ENCODE measurements around the gene CAMK4.
"Not testable (repeated sequence)": the region's sequence is repeated elsewhere in the genome, so short reads cannot be mapped to it uniquely, and the experiment has no call there.

The CAMK4 gene

GRCh38 chr5:111257610-111258009 is 33.4 kb downstream of the CAMK4 start:
- not testable (repeated sequence) for DNase-seq

- no peak for DNase-seq
Observed at GRCh38 chr5:111259636-111260035, 35.5 kb downstream of the CAMK4 start.

- no peak for DNase-seq
Observed at GRCh38 chr5:111261610-111262009, 37.4 kb downstream of the CAMK4 start.

- no peak for DNase-seq
Observed at GRCh38 chr5:111262153-111262552, 38.0 kb downstream of the CAMK4 start.

- DNase-seq: no peak
Observed at GRCh38 chr5:111262815-111263214, 38.6 kb downstream of the CAMK4 start.

GRCh38 chr5:111266491-111266890 is 42.3 kb downstream of the CAMK4 start:
- DNase-seq: no peak

- no peak for DNase-seq
Observed at GRCh38 chr5:111268300-111268699, 44.1 kb downstream of the CAMK4 start.

- DNase-seq: no peak
Observed at GRCh38 chr5:111271885-111272284, 47.7 kb downstream of the CAMK4 start.

- DNase-seq: no peak
Observed at GRCh38 chr5:111277061-111277460, 52.9 kb downstream of the CAMK4 start.

- no peak for DNase-seq
Observed at GRCh38 chr5:111278858-111279504, 54.8 kb downstream of the CAMK4 start.

- no peak for DNase-seq
Observed at GRCh38 chr5:111280282-111280951, 56.2 kb downstream of the CAMK4 start.

- no peak for DNase-seq
Observed at GRCh38 chr5:111282798-111283197, 58.6 kb downstream of the CAMK4 start.

GRCh38 chr5:111284825-111285224 is 60.6 kb downstream of the CAMK4 start:
- DNase-seq: no peak

- no peak for DNase-seq
Observed at GRCh38 chr5:111294551-111294950, 70.4 kb downstream of the CAMK4 start.

GRCh38 chr5:111295649-111296048 is 71.5 kb downstream of the CAMK4 start:
- DNase-seq: no peak

- DNase-seq: no peak
Observed at GRCh38 chr5:111296570-111296969, 72.4 kb downstream of the CAMK4 start.

- no peak for DNase-seq
Observed at GRCh38 chr5:111299067-111299481, 74.9 kb downstream of the CAMK4 start.

- no peak for DNase-seq
Observed at GRCh38 chr5:111299831-111300432, 75.7 kb downstream of the CAMK4 start.

GRCh38 chr5:111301264-111301663 is 77.1 kb downstream of the CAMK4 start:
- DNase-seq: no peak

- DNase-seq: not testable (repeated sequence)
Observed at GRCh38 chr5:111302043-111302442, 77.9 kb downstream of the CAMK4 start.

GRCh38 chr5:111308951-111309350 is 84.8 kb downstream of the CAMK4 start:
- no peak for DNase-seq

- DNase-seq: no peak
Observed at GRCh38 chr5:111309384-111309783, 85.2 kb downstream of the CAMK4 start.

GRCh38 chr5:111310711-111311620 is 86.8 kb downstream of the CAMK4 start:
- DNase-seq: no peak
